Measurements from ENCODE around the gene DCUN1D4. TPM values are rescaled to one million over a fixed set of nuclear protein-coding genes. Genes with fewer than 3 reads are reported as not detected.

The DCUN1D4 gene
- total and polyA plus RNA-seq, 4 donors = 15.2 to 33.9 (median 21.8) TPM

- H3K9ac ChIP-seq (ENCODE audit: low read depth in 1 of 2, low read length in 2 of 2) = no peak overlapping the region
- no peak overlapping the region for H3K27ac ChIP-seq (ENCODE audit: low read depth in 1 of 2, low read length in 2 of 2)
- WGBS = 83% methylated on average over 4 of the region's 4 CpGs
- no peak overlapping the region for H3K4me3 ChIP-seq (ENCODE audit: low read depth in 1 of 3, low read length in 3 of 3)
- H3K4me1 ChIP-seq (ENCODE audit: control insufficient read depth in 4 of 4, insufficient read depth in 4 of 4, low read length in 3 of 4) = no peaks in the 10 kb centered on the region
- TF ChIP-seq JUND (IDR thresholded peaks at IDR 0.05) (peak in 1 of 2 donors; percentile 38), REST (IDR thresholded peaks at IDR 0.05) (no peak)
- no peaks in the 10 kb centered on the region for H3K9me3 ChIP-seq (ENCODE audit: control insufficient read depth in 4 of 4, low read length in 3 of 4)
- DNase-seq (ENCODE audit: low spot score) = no peak
- no peaks in the 10 kb centered on the region for H3K36me3 ChIP-seq (ENCODE audit: control insufficient read depth in 4 of 4, insufficient read depth in 3 of 4, low read depth in 1 of 4, low read length in 3 of 4)
- no peaks in the 10 kb centered on the region for H3K27me3 ChIP-seq (ENCODE audit: control insufficient read depth in 4 of 4, insufficient read depth in 4 of 4, low read length in 3 of 4)
Measured at GRCh38 chr4:51836549-51836948, 6.4 kb upstream of the DCUN1D4 start.

GRCh38 chr4:51840781-51841180, 2.2 kb upstream of the DCUN1D4 start:
- Histone ChIP-seq H3K4me3 (ENCODE audit: low read depth in 1 of 3, low read length in 3 of 3) (no peak overlapping the region), H3K27me3 (ENCODE audit: control insufficient read depth in 4 of 4, insufficient read depth in 4 of 4, low read length in 3 of 4) (no peaks in the 10 kb centered on the region), H3K27ac (ENCODE audit: low read depth in 1 of 2, low read length in 2 of 2) (no peak overlapping the region), H3K36me3 (ENCODE audit: control insufficient read depth in 4 of 4, insufficient read depth in 3 of 4, low read depth in 1 of 4, low read length in 3 of 4) (no peaks in the 10 kb centered on the region), H3K9ac (ENCODE audit: low read depth in 1 of 2, low read length in 2 of 2) (no peak overlapping the region), H3K4me1 (ENCODE audit: control insufficient read depth in 4 of 4, insufficient read depth in 4 of 4, low read length in 3 of 4) (peaks cover 0 to 8% (median 5%) of the 10 kb centered on the region in 4 donors), H3K9me3 (ENCODE audit: control insufficient read depth in 4 of 4, low read length in 3 of 4) (no peaks in the 10 kb centered on the region)
- TF ChIP-seq REST (IDR thresholded peaks at IDR 0.05) (no peak), FOXA1 (IDR thresholded peaks at IDR 0.05) (no peak), RXRA (IDR thresholded peaks at IDR 0.05) (no peak)
- no peak for DNase-seq (ENCODE audit: low spot score)
- 96% methylated on average over 4 of the region's 4 CpGs for WGBS

GRCh38 chr4:51842167-51842553, 793 bp upstream of the DCUN1D4 start:
- Histone ChIP-seq H3K9me3 (ENCODE audit: control insufficient read depth in 4 of 4, low read length in 3 of 4) (no peaks in the 10 kb centered on the region), H3K27ac (ENCODE audit: low read depth in 1 of 2, low read length in 2 of 2) (peak overlapping the region; percentile 61 to 77), H3K9ac (ENCODE audit: low read depth in 1 of 2, low read length in 2 of 2) (peak overlapping the region; percentile 53 to 78), H3K36me3 (ENCODE audit: control insufficient read depth in 4 of 4, insufficient read depth in 3 of 4, low read depth in 1 of 4, low read length in 3 of 4) (peaks cover 0 to 2% (median 0%) of the 10 kb centered on the region in 4 donors), H3K4me3 (ENCODE audit: low read depth in 1 of 3, low read length in 3 of 3) (peak overlapping the region; percentile 66 to 90 (median 82)), H3K4me1 (ENCODE audit: control insufficient read depth in 4 of 4, insufficient read depth in 4 of 4, low read length in 3 of 4) (peaks cover 0 to 12% (median 8%) of the 10 kb centered on the region in 4 donors), H3K27me3 (ENCODE audit: control insufficient read depth in 4 of 4, insufficient read depth in 4 of 4, low read length in 3 of 4) (no peaks in the 10 kb centered on the region)
- WGBS = under 1% methylated on average over 20 of the region's 20 CpGs
- DNase-seq (ENCODE audit: low spot score) = no peak
- TF ChIP-seq JUND (IDR thresholded peaks at IDR 0.05) (no peak), CTCF (IDR thresholded peaks at IDR 0.05; ENCODE audit: low read depth, low read length, missing input control) (no peak), HNF4A (conservative IDR thresholded peaks at IDR 0.05) (no peak), SP1 (IDR thresholded peaks at IDR 0.05) (no peak), GABPA (IDR thresholded peaks at IDR 0.05 in 1 of 2, conservative IDR thresholded peaks at IDR 0.05 in 1 of 2) (no peak), REST (IDR thresholded peaks at IDR 0.05) (no peak), FOXA2 (IDR thresholded peaks at IDR 0.05) (no peak), RXRA (IDR thresholded peaks at IDR 0.05) (no peak), YY1 (IDR thresholded peaks at IDR 0.05) (no peak), NR2F2 (IDR thresholded peaks at IDR 0.05) (no peak), ZBTB33 (IDR thresholded peaks at IDR 0.05) (no peak)

Measured in liver (tissue), 9 donors.